GM21737 (cell line): ENCODE measurements around the gene IFNA5.

Experiments
- ATAC-seq: cut with Tn5 transposase; IDR thresholded peaks from one replicate; pipeline ENCODE4 v1.9.1; 2021; ENCODE audit warnings: mild to moderate bottlenecking, moderate library complexity; ENCODE audit not compliant: unreplicated experiment

The IFNA5 gene

GRCh38 chr9:21305213-21305612 is at the start of gene IFNA5:
TSS of gene IFNA5 (minus strand) at chr9:21305313. CDS start at chr9:21305256, 57 bp downstream.
- no peak for ATAC-seq

DNA sequence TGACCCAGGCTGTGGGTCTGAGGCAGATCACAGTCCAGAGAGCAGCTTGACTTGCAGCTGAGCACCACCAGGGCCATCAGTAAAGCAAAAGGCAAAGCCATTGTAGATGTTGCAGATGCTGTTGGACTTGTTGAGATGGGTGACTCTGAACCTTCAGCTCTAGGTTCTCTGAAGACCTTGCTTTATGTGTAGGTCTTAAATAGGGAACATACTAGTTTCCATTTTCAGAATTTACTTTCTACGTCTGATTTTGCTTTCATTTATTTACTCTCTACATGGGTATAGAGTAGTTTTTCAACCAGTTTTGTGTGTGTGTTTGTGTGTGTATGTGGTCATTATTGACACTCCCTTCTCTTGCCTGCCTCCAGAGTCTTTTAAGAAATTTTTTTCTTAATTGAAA is 45.7 kb upstream of the IFNA5 start, which contains the start of gene IFNA6:
TSS of gene IFNA6 (minus strand) at position 101 of the 400 bp plus-strand sequence. CDS start at position 101, 0 bp downstream.
- no peak for ATAC-seq

DNA sequence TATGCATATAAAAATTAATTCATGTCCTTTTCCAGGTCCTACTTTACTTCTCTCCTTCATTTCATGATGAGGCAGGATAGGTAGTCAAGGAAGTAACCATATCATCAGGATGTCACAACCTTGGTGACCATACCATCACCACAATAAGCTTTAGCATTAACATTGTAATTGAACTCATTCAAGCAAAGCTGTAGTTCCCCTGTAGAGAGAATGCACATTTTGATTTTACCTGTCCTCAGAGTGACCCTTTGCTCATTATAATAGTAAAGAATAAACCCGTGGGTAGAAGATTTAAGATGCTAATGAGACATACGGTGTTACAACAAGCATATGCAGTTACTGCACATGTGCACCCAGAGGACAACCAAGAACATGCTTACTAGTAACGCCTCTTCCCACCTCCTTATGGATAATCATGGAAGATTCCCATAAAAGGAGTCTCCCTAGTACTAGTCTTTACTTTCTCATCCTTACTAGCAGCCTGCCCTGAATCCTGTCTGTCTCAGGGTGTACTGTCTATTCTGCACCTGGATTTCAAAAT is 43.4 kb upstream of the IFNA5 start:
- ATAC-seq: no peak

GRCh38 chr9:21340735-21341134 is 35.6 kb upstream of the IFNA5 start:
- no peak for ATAC-seq

- ATAC-seq: no peak
These were observed 31.3 kb upstream of the IFNA5 start for GRCh38 chr9:21336457-21336856.

DNA sequence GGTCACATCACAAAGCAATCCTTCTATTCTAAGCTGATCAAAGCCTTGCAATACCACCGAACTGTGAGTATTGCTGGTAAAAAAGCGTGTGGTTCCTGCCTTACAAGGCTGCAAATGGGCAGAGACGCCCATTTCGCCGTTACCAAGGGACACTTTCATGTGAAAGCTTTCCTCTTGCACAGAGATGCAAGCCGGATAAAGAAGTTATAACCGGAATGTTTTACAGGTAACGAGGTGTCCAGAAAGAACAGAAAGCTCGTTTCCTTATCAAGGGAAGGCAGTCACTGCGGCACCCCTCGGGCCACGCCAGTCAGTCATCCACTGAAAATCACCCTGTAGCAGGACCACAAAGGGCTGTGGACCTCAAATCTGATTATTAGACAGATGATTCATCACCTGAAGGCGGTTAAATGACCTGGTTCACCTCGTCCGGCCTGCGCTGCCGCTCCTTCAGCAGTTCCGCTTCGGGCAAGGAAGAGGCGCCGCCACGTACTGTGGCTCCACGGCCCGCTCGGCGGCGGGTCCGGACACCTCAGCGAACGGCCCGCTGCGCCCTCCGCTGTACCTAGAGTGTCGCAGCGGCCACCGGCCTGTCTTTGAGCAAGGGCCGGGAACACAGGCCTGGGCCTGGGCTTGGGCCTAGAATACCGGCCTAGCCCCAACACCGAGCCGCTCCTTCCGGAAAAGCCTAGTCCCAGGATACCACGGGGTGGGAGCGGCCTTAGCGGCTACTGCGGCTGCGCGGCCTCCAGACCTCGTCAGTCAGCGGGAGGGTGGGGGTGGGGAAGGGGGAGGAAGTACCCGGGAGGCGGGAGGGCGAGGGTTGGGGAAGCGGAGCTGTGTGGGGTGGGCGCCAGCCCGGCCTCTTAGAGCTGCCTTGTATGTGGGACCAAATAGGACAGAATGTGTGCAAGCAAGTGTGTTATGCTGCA is 29.9 kb upstream of the IFNA5 start, which contains the start of gene KLHL9:
TSS of gene KLHL9 (minus strand) at position 704 of the 932 bp plus-strand sequence. CDS start at position 159, 545 bp downstream.
- peak; percentile 93 for ATAC-seq

DNA sequence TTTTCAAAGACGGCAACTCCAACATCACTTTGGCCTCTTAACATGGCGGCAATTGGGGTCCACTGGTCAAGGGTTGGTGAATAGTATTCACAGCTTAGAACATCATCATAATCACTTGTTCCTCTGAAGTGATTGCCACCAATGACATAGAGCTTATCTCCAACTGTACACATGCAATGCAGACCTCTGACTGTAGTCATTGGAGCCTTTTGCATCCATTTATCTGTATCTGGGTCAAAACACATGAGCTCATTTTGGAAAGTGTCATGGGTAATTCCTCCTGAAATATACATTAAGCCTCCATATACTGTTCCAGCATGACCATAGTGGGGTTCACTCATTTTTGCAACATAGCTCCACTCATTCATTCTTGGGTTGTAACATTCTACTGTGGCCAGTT is 28.1 kb upstream of the IFNA5 start:
- ATAC-seq: no peak

DNA sequence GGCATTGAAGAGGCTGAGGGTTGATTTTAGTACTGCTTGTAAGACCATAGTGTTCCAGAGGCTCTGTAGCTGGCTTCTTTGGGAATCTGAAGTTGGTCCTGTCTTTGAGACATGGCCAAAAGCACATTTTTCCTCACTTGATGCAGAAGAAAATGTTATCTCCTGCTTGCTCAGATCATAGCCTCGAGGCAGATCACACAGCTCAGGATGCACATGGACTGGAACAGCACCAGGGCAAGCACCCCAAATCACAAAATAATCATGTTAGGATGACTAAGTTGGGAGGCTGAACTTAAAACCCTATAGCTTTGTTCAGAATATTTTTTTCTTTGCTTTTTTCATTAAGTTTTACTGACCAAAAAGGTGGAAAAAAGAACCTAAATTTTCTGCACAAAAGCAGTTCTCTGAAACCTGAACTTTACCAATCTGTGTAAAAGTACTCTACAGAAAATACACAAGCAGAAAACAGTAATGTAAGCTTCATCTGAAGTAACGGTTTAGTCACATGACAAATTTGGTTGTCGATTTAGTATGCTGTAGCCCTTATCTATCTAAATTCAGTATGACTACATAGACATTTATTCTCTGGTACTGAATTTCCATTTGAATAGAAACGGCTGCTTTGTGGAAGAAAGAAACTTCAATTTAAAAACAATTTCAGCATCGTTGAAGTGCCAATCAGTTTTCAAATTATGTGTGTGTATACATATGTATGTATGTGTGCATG is 26.7 kb upstream of the IFNA5 start:
- ATAC-seq: no peak

- peak; percentile 76 for ATAC-seq
These were observed 21.5 kb upstream of the IFNA5 start for GRCh38 chr9:21326526-21327139.

DNA sequence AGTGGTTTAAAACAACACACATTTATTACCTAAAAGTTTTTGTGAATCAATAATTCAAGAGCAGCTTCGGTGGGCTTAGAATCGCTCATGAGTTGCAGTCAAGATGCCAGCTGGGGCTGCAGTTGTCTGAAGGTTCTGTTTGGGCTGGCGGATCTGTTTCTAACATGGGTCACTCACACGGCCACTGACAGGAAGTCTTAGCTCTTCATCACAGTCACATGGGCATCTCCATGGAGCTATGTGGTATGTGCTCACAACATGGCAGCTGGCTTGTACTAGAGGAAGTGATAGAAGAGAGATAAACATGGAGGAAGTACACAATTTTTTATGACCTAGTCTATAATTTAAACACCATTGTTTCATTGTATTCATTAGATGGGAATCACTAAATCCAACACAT is 18.9 kb upstream of the IFNA5 start:
- ATAC-seq: no peak

DNA sequence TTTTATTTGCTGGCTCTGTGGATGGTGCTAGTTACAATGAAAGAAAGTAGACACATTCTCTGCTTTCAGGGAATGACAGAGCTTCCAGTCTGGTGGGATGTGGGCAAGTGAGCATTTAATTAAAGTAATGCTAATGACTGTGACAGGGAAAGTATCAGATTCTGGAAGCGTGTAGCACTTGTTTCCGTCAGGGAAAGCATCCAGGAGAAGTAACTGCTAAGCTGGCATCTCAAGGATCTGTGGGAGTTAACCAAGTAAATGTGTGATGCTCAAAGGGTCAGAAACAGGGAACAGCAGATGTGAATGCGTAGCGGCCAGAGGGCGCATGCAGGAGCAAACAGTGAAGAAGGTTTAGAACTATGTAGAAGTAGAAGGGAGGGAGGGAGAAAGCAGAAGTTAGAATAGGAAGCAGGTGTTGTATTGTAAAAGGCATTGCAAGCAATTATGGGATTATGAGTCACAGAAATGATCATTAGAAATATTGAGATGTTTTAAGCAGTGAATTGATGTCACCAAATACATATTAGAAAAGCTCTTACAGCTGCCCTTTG is 17.9 kb upstream of the IFNA5 start:
- ATAC-seq: no peak

DNA sequence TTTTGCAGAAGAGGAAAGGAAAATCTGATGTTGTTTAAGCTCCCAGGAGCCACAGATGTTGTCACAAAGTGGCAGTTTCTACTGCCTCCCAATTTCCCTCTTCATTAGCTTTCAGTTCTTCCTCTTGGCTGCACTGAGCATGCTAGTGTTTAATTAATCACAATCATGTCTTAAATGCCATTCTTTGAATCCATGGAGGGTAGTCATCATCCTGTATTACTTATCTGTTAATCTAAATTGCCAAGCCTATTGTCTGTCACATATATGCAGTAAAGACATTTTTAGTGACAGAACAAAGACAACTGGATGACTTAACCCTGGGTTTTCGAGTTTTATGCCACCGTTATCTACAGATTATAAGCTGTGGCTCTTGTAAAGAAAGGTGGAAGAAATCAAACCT is 15.4 kb upstream of the IFNA5 start:
- no peak for ATAC-seq

GRCh38 chr9:21317956-21318923 is 13.1 kb upstream of the IFNA5 start:
- ATAC-seq: peak; percentile 61

DNA sequence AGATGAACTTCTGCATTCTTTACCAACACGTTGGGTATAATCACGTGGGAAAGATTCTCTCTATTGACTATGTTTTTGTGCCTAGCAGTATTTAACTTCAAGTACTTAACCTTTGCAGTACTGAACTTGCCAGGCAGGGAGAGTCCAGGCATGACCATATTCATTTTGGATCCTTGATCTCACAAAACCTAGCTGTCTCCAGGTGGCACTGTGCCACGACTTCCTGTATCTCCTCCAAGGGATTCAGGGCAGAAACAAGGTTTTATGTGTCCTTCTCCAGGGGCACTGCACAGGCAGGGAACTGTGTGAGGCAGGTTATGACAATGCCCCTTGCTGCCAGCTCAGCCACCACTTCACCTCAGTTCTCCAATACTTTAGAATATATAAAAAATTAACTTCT is 11.7 kb upstream of the IFNA5 start:
- ATAC-seq: no peak

DNA sequence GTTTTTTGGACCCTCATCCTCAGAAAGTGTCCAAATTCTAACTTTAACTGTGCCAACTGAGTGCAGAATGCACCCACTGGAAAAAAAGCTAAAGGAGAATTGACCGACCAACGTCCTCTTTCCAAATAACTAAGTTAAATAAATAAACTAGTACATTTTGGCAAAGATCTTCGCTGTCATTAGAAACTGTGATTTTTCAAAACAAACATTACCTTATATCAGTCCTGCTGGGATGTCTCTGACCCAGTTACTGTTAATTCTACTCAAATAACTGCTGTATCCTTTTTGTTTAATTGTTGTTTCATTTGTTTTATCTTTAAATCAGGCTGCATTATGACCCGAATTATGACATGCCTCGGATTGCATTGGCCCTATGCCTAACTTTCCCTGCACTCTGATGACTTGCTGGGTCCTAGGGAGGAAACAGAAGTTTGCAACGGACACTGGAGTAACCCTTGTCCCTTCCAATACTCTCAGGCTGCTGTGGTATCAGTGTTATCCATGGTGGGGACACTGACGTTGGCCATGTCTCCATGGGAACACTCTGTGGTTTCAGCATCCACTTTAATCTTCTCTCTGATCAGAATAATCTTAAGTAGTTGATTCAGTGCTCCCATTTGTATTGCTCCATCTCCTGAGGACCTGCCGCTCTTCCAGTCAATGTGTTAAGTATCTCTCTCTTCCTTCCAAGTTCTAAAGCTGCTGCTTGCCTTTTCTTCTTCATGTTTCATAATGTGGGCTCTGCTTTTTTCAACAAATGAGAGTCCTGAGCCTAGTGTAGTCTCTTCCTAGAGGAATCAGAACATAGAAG is 11.1 kb upstream of the IFNA5 start:
- no peak for ATAC-seq

DNA sequence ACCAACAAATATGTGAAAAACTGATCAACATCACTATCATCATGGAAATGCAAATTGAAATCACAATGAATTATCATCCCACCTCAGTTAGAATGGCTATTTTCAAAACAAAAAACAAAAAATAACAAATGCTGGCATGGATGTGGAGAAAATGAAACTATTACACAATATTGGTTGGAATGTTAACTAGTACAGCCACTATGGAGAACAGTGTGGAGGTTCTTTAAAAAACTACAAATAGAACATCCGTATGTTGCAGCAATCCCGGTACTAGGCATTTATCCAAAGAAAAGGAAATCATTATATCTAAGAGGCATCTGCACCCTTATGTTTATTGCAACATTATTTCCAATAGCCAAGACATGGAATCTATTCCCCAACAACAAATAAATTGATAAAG is 9.0 kb upstream of the IFNA5 start:
- no peak for ATAC-seq

GRCh38 chr9:21311889-21312288 is 6.8 kb upstream of the IFNA5 start:
- ATAC-seq: no peak

- ATAC-seq: no peak
These were observed 9.1 kb downstream of the IFNA5 start for GRCh38 chr9:21295992-21296391.
